ENCODE measurements around the gene NBEA.
"Not testable (repeated sequence)": the region's sequence is repeated elsewhere in the genome, so short reads cannot be mapped to it uniquely, and the experiment has no call there.

The NBEA gene

GRCh38 chr13:35309706-35310105 lies 367.6 kb downstream of the NBEA start:
- no peak for DNase-seq

- DNase-seq: no peak
Measured at GRCh38 chr13:35332134-35332533, 390.1 kb downstream of the NBEA start.

- DNase-seq: no peak
Measured at GRCh38 chr13:35333157-35333556, 391.1 kb downstream of the NBEA start.

- DNase-seq: no peak
Measured at GRCh38 chr13:35342440-35342839, 400.4 kb downstream of the NBEA start.

- no peak for DNase-seq
Measured at GRCh38 chr13:35343417-35343816, 401.3 kb downstream of the NBEA start.

- no peak for DNase-seq
Measured at GRCh38 chr13:35345992-35346391, 403.9 kb downstream of the NBEA start.

GRCh38 chr13:35346494-35346893 lies 404.4 kb downstream of the NBEA start:
- no peak for DNase-seq

GRCh38 chr13:35347679-35348205 lies 405.7 kb downstream of the NBEA start:
- DNase-seq: no peak

GRCh38 chr13:35349052-35349451 lies 407.0 kb downstream of the NBEA start:
- DNase-seq: no peak

- DNase-seq: no peak
Measured at GRCh38 chr13:35349673-35350278, 407.7 kb downstream of the NBEA start.

GRCh38 chr13:35354285-35354684 lies 412.2 kb downstream of the NBEA start:
- no peak for DNase-seq

- DNase-seq: no peak
Measured at GRCh38 chr13:35354882-35355281, 412.8 kb downstream of the NBEA start.

- DNase-seq: no peak
Measured at GRCh38 chr13:35356572-35356971, 414.5 kb downstream of the NBEA start.

GRCh38 chr13:35365883-35366282 lies 423.8 kb downstream of the NBEA start:
- no peak for DNase-seq

- no peak for DNase-seq
Measured at GRCh38 chr13:35367586-35367985, 425.5 kb downstream of the NBEA start.

- no peak for DNase-seq
Measured at GRCh38 chr13:35378939-35379338, 436.9 kb downstream of the NBEA start.

GRCh38 chr13:35379663-35380062 lies 437.6 kb downstream of the NBEA start:
- DNase-seq: no peak

- DNase-seq: no peak
Measured at GRCh38 chr13:35387682-35388250, 445.7 kb downstream of the NBEA start.

- DNase-seq: no peak
Measured at GRCh38 chr13:35388441-35389355, 446.6 kb downstream of the NBEA start.

GRCh38 chr13:35389535-35389934 lies 447.5 kb downstream of the NBEA start:
- DNase-seq: no peak

GRCh38 chr13:35392768-35393167 lies 450.7 kb downstream of the NBEA start:
- no peak for DNase-seq

GRCh38 chr13:35393886-35394285 lies 451.8 kb downstream of the NBEA start:
- no peak for DNase-seq

GRCh38 chr13:35408285-35408684 lies 466.2 kb downstream of the NBEA start:
- DNase-seq: not testable (repeated sequence)
